Spinal cord (tissue), 10 donors: Measurements from ENCODE around the gene CNNM4. TPM values are rescaled to one million over a fixed set of nuclear protein-coding genes. Genes with fewer than 3 reads are reported as not detected.

Experiments used
- DNase-seq, 6 donors: peaks; one replicate each; pipeline versions ENCODE4 v3.0.0 to v3.0.0-alpha.2; 2013 to 2015; ENCODE audit warnings: low spot score in 6 of 6, low read depth in 4 of 6
- H3K27ac ChIP-seq: one replicate; pipeline ENCODE4 v1.5.1; 2013; ENCODE audit warnings: low read depth, low read length, control low read depth
- H3K27me3 ChIP-seq: one replicate; pipeline ENCODE4 v1.6.1; 2013; ENCODE audit warnings: low read length; ENCODE audit not compliant: control insufficient read depth, insufficient read depth
- H3K36me3 ChIP-seq: one replicate; pipeline ENCODE4 v1.6.1; 2013; ENCODE audit warnings: low read length; ENCODE audit not compliant: control insufficient read depth, insufficient read depth
- H3K4me1 ChIP-seq: one replicate; pipeline ENCODE4 v1.6.1; 2013; ENCODE audit warnings: low read length; ENCODE audit not compliant: control insufficient read depth, insufficient read depth
- H3K4me3 ChIP-seq: one replicate; pipeline ENCODE4 v1.5.1; 2013; ENCODE audit warnings: low read depth, low read length, control low read depth
- H3K9me3 ChIP-seq: one replicate; pipeline ENCODE4 v1.6.1; 2013; ENCODE audit warnings: low read length; ENCODE audit not compliant: control insufficient read depth, insufficient read depth
- WGBS: methylation state at CpG from one replicate; pipeline ENCODE4 v1.1.5; 2013; ENCODE audit warnings: missing lambda C conversion rate; ENCODE audit not compliant: insufficient coverage; 5-methylcytosine and 5-hydroxymethylcytosine counted together
- polyA plus RNA-seq, 2 donors: library from polyadenylated mRNA; unstranded; fragments of 120-200 nt; gene quantifications; one replicate each; pipeline ENCODE4 v1.2.1, GENCODE V29; 2013; ENCODE audit not compliant: insufficient read length in 2 of 2
- total RNA-seq, 2 donors: library from RNA; depleted of rRNA in 1 of 2; stranded (reverse); fragments of 120-200 nt in 1 of 2; fragments of >200 nt in 1 of 2; gene quantifications; one replicate each; pipeline versions ENCODE4 v1.2.3 to v1.2.4, GENCODE V29; 2013 to 2014
- donor health status: healthy.

The CNNM4 gene
- total and polyA plus RNA-seq, 4 donors: 5.1 to 12.6 (median 7.4) TPM

DNA sequence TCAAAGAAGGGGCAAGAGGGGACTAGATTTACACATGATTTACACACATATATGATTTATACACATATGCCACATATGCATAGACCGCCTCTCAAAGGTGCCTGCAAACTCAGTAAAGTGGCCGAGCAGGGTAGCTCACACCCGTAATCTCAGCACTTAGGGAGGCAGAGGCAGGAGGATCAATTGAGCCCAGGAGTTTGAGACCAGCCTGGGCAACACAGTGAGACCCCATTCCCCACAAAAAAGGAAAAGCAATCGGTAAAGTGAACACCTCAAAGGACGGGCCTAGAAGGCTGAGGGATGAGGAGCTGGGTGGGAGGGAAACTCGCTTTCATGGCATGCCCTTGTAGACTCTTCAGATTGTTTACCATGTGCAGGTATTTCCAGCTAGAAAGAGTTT is 92.0 kb downstream of the CNNM4 start:
- DNase-seq: no peak
- H3K27ac ChIP-seq: no peak overlapping the region
- H3K4me1 ChIP-seq: peaks cover 15% of the 10 kb centered on the region
- 100% methylated on average over 4 of the region's 6 CpGs for WGBS
- H3K4me3 ChIP-seq: no peak overlapping the region
- H3K9me3 ChIP-seq: no peaks in the 10 kb centered on the region
- no peaks in the 10 kb centered on the region for H3K27me3 ChIP-seq
- H3K36me3 ChIP-seq: peaks cover 63% of the 10 kb centered on the region

DNA sequence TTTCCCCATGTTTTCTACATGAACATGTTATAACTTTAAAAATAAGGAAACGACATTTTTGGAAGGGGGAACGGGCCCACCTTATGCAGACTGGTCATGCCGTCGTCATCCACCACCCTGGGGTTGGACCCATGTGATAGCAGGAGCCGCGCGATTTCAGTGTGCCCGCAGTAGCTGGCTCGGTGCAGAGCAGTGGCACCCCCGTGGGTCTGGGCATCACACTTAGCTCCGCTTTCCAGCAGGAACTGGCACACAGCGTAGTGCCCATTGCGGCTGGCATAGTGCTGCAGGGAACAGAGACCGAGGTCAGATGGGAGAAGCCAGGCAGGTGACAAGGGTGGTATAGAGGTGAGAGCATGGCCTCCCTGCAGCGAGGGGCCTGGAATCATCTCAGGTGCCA is 92.6 kb downstream of the CNNM4 start:
- no peak overlapping the region for H3K27ac ChIP-seq
- peaks cover 17% of the 10 kb centered on the region for H3K4me1 ChIP-seq
- no peak for DNase-seq
- no peak overlapping the region for H3K4me3 ChIP-seq
- no peaks in the 10 kb centered on the region for H3K27me3 ChIP-seq
- H3K9me3 ChIP-seq: no peaks in the 10 kb centered on the region
- 96% methylated on average over 15 of the region's 15 CpGs for WGBS
- peaks cover 57% of the 10 kb centered on the region for H3K36me3 ChIP-seq

DNA sequence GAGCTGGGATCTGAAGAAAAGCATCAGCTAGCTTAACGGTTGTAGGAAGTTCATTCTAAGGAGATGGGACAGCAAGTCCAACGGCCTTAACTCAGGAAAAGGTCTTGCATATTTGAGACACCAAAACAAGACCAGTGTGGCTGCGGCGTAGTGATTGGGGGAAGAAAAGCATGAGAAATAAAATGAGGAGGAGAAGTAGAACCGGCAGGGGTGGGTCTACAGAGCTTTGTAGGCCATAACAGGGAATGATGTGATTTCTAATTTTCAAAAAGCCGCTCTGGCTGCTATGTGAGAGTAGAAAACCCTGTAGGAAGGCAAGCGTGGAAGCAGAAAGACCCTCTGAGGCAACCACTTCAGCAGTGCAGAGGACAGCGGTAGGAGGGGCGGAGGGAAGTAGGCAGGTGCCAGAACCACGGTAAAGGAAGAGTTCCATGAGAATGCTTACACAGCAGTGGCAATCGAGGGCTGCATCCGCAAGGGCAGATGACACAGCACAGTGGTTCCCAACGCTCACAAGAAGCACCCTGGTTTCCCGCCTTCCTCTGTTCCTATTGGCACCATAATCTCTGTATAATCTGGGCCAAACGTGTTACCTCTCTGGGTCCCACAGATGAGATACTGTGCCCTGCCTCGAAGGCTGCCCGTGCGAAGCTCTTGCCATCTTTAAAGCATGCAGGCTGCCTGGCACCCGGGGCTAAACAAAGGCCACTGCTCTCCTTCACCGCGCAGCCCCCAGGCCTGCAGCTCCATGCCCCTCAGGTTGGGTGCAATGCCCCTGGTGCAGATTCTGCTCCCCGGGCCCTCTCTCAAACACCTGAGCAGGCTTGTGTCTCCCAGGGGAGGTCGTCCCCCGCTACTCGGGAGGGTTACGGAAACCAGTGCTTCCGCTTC is 96.3 kb downstream of the CNNM4 start:
- Histone ChIP-seq H3K9me3 (no peaks in the 10 kb centered on the region), H3K4me3 (peak overlapping the region; percentile 84), H3K4me1 (peaks cover 53% of the 10 kb centered on the region), H3K36me3 (peaks cover 53% of the 10 kb centered on the region), H3K27ac (peak overlapping the region; percentile 75), H3K27me3 (no peaks in the 10 kb centered on the region)
- 15% methylated on average over 27 of the region's 27 CpGs for WGBS
- peak in 2 of 6 donors; percentile 61 to 82 for DNase-seq

DNA sequence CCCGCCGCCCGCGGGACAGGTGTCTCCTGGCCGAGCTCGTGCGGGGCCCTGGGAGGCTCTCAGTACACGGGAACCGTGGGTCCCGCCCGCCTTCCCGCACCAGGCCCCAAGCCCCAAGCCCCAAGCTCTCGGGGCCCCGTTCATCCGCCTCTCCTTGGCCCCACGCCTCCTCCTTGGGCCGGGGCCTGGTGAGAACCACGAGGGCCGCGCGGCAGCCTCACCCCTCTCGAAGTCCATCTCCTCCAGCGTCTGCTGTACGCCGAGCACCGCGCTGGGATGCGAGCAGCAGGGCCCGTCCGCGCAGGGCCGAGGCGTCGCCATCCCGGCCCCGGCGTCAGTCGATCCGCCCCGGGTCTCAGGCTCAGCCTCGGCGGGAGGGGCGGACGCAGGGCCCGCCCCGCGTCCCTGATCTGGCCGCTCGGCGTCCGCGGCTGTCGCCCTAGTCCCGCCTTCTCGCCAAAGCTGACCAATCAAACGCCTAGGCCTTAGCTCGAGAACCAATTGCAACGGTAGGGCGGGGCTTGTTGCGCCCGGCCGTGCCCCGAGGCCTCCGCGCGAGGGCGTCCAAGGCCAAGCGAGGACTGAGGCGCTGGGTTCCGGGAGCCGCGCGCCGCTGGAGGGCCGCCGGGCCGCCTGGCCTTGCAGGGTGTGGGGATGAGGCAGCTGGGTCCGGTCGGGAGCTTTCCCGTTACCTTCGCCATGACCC is 97.1 kb downstream of the CNNM4 start, which contains the start of gene ANKRD39:
TSS of gene ANKRD39 (minus strand) at position 350 of the 706 bp plus-strand sequence. CDS start at position 321, 29 bp downstream.
- Histone ChIP-seq H3K4me1 (peaks cover 53% of the 10 kb centered on the region), H3K27me3 (no peaks in the 10 kb centered on the region), H3K27ac (peak within 1 kb of the TSS; percentile 84), H3K9me3 (no peaks in the 10 kb centered on the region), H3K4me3 (peak within 1 kb of the TSS; percentile 84), H3K36me3 (peaks cover 51% of the 10 kb centered on the region)
- 0% methylated on average over 81 of the region's 81 CpGs for WGBS
- DNase-seq: peak; percentile 97 to 100 (median 98)

DNA sequence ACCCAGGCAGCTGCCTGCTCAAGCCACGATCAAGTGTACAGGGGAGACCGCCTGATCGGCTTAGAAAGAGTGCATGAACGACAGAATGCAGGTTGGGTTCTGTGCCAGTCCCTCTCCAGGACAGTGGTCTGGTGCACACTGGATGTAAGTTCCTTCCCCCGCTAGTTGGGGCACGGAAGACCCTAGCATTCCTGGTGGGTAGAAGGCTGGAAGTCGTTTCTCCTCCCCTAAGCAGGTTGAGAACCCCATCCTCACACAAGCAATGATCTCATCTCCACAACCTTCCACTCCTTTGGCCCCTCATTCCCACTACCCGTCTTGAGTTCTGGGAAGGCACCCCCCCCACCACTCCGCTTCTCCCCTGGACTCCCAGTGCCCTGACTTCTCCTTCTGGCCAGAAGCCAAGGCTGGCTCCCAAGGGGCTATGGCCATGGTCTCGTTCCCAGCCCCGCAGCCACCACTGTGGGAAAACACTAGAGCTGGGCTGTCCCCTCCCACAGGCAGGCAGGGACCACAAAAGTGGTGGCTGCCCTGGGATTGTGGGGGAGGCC is 98.5 kb downstream of the CNNM4 start:
- peaks cover 56% of the 10 kb centered on the region for H3K36me3 ChIP-seq
- 13% methylated on average over 8 of the region's 11 CpGs for WGBS
- H3K27me3 ChIP-seq: no peaks in the 10 kb centered on the region
- DNase-seq: peak in 2 of 6 donors; percentile 38 to 70
- peaks cover 63% of the 10 kb centered on the region for H3K4me1 ChIP-seq
- H3K27ac ChIP-seq: peak overlapping the region; percentile 84
- no peaks in the 10 kb centered on the region for H3K9me3 ChIP-seq
- H3K4me3 ChIP-seq: peak overlapping the region; percentile 48

DNA sequence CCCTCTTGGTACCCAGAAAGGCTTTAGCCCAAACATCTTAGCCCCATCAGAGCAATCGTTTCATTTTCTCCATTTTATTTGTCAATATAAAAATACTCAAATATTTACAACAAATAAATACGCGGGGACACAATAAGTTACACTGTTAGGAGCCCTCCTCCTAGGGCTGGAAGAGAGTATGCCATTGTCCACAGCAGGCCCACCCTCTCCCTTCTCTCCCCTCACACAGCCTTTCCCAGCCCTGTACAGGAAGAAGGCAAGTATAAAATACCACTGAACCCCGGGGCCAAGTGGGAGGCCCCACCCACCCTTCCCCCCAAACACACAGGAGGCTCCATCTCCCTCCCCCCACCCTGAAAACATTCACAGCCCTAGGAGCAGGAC is 99.0 kb downstream of the CNNM4 start:
- DNase-seq: no peak
- peaks cover 59% of the 10 kb centered on the region for H3K36me3 ChIP-seq
- no peak overlapping the region for H3K4me3 ChIP-seq
- peaks cover 68% of the 10 kb centered on the region for H3K4me1 ChIP-seq
- WGBS: no CpG with 5 or more reads among the region's 4 CpGs
- no peaks in the 10 kb centered on the region for H3K9me3 ChIP-seq
- H3K27ac ChIP-seq: peak overlapping the region; percentile 84
- H3K27me3 ChIP-seq: no peaks in the 10 kb centered on the region

DNA sequence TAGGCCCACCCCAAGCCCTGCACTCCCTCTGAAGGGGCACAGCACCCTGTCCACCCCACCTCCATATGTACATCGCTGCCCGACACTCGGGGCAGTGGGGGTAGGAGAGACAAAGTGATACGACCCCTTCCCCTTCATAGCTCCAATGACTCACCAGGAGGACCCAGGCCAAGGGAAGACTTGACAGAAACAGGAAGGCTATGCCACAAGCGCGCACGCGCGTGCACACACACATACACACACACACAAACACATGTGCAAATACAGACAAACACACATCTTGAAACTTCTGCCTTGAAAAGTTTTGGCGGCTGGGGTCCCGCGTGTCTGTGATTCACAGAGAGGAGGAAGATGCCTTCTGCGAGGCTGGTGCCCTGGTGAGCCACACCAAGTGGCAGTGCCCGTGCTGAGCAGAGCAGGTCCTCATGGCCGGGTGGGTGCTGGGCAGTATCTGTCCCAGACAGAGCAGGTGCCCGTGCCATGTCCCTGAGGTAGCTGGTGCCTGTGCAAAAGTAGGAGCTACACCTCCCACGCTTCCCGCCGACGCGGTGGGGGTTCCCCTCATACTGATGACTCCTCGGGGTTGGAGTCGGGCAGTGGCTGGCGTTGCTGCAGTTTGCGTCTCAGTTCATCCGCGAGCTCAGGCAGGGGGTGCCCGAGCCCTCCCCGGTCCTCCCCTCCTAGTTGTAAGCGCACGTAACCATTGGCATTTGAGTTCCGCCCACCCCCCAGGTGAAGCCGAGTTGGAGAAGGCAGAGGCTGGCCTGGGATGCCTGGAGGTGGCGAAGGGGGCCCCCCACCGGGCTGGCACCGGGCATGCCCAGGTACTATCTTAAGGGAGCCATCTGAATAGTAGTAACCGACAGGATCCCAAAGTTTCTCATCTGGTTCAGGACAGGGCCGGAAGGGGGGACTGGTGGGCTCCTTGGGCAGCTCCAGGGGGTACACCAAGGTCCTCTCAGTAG is 99.6 kb downstream of the CNNM4 start:
- no peak overlapping the region for H3K4me3 ChIP-seq
- peaks cover 66% of the 10 kb centered on the region for H3K36me3 ChIP-seq
- no peak for DNase-seq
- no peaks in the 10 kb centered on the region for H3K9me3 ChIP-seq
- H3K27ac ChIP-seq: peak overlapping the region; percentile 75
- peaks cover 74% of the 10 kb centered on the region for H3K4me1 ChIP-seq
- 76% methylated on average over 33 of the region's 38 CpGs for WGBS
- H3K27me3 ChIP-seq: no peaks in the 10 kb centered on the region

DNA sequence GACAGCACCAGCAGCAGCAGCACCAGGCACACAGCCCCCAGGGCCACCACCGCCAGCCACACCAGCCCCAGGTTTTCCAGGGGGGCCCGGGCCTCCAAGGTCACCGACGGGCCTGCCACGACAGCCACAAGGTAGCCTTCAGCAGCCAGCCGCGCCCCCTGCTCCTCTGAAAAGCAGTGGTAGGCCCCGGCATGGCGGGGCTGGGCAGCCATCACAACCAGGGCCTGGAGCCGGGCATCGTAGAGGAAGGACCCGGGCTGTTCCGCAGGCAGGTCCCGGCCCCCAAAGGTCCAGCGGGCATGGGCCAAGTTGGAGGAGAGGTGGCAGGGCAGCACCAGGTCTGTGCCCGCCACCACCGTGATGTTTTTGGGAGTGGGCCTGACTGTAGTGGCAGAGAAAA is 100.4 kb downstream of the CNNM4 start:
- DNase-seq: no peak
- no peaks in the 10 kb centered on the region for H3K27me3 ChIP-seq
- H3K4me1 ChIP-seq: peaks cover 76% of the 10 kb centered on the region
- WGBS: 90% methylated on average over 14 of the region's 17 CpGs
- H3K36me3 ChIP-seq: peaks cover 73% of the 10 kb centered on the region
- H3K9me3 ChIP-seq: no peaks in the 10 kb centered on the region
- H3K4me3 ChIP-seq: no peak overlapping the region
- peak overlapping the region; percentile 75 for H3K27ac ChIP-seq
